Measurements from ENCODE around the gene HNRNPR. TPM values are rescaled to one million over a fixed set of nuclear protein-coding genes. Genes with fewer than 3 reads are reported as not detected.

HNRNPR gene
- total and polyA plus RNA-seq, 8 donors, result 27.6 to 57.8 (median 44.9) TPM

DNA sequence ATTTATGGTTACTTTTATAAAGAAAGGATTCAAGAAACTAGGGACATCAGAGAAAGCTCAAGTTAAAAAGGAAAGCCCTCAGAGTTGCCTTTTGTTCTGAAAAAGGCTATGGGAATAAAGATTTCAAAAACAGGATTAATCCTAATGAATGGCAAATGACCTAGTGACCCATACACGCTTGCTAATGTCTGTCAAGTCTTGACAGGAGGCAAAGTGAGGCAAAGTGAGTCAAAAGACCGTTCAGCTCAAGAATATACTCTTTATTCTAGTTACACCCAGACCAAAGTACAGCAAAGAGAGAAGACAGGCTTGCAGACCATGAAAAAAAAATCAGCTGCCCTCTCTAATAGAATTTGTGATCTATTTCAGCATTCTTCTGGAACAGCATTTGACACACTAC is 22.1 kb upstream of the HNRNPR start:
- Histone ChIP-seq H3K4me3 (no peak overlapping the region), H3K4me1 (peaks cover 4 to 23% (median 21%) of the 10 kb centered on the region in 3 donors), H3K36me3 (peaks cover 4 to 28% (median 18%) of the 10 kb centered on the region in 3 donors), H3K27ac (no peak overlapping the region), H3K27me3 (no peaks in the 10 kb centered on the region), H3K9me3 (peaks cover 0 to 6% (median 2%) of the 10 kb centered on the region in 4 donors)
- FAIRE-seq, result no peak
- 79 to 91% methylated on average over 2 of the region's 2 CpGs for WGBS, 2 donors
- no peak for ATAC-seq
- TF ChIP-seq, protein P1, sequence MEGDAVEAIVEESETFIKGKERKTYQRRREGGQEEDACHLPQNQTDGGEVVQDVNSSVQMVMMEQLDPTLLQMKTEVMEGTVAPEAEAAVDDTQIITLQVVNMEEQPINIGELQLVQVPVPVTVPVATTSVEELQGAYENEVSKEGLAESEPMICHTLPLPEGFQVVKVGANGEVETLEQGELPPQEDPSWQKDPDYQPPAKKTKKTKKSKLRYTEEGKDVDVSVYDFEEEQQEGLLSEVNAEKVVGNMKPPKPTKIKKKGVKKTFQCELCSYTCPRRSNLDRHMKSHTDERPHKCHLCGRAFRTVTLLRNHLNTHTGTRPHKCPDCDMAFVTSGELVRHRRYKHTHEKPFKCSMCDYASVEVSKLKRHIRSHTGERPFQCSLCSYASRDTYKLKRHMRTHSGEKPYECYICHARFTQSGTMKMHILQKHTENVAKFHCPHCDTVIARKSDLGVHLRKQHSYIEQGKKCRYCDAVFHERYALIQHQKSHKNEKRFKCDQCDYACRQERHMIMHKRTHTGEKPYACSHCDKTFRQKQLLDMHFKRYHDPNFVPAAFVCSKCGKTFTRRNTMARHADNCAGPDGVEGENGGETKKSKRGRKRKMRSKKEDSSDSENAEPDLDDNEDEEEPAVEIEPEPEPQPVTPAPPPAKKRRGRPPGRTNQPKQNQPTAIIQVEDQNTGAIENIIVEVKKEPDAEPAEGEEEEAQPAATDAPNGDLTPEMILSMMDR (IDR thresholded peaks at IDR 0.05), result no peak
- DNase-seq, result no peak
- intact Hi-C loops (cut with DNase I), result no loop called here

DNA sequence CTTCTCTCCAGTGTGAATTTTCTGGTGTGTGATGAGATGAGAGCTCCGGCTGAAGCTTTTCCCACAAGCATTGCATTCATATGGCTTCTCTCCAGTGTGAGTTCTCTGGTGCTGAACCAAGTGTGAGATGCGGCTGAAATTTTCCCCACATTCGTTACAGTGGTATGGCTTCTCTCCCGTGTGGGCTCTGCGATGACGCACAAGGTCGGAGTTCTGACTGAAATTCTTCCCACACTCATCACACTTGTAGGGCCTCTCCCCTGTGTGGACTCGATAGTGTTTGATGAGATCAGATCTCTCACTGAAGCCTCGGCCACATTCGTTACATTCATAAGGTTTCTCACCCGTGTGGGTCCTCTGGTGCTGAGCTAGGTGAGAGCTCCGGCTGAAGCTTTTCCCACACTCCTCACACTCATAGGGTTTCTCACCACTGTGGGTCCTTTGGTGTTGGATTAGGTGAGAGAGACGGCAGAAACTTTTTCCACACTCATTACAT is 18.2 kb upstream of the HNRNPR start:
- Histone ChIP-seq H3K4me1 (peaks cover 4 to 10% (median 8%) of the 10 kb centered on the region in 3 donors), H3K36me3 (peaks cover 4 to 30% (median 18%) of the 10 kb centered on the region in 3 donors), H3K4me3 (no peak overlapping the region), H3K27ac (no peak overlapping the region), H3K27me3 (no peaks in the 10 kb centered on the region), H3K9me3 (peaks cover 0 to 6% (median 2%) of the 10 kb centered on the region in 4 donors)
- TF ChIP-seq, protein P1 (IDR thresholded peaks at IDR 0.05), result no peak
- peak in 1 of 6 donors; percentile 2 for DNase-seq
- intact Hi-C loops (cut with DNase I), result no loop called here
- ATAC-seq, result no peak
- WGBS, 2 donors, result 97 to 99% methylated on average over 13 of the region's 13 CpGs
- no peak for FAIRE-seq

DNA sequence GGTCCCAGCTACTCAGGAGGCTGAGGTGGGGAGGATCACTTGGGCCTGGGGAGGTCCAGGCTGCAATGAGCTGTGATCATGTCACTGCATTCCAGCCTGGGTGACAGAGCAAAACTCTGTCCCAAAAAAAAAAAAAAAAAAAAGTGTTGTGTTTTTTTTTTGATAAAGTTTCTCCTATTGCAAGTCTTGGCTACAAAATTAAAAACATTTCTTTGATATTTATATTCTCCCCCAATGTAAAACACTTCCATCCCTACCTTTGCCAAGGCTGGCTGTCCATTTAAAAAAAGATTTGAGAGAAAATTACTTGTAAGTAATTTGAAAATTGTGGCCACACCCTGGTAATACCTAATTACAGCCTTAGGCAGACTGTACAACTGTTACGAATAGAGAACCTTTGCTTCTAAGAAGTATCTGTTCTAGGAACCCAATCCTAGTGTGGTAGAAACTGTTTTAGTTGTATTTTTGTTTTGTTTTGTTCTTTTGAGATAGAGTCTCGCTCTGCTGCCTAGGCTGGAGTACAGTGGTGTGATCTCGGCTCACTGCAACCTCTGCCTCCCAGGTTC is 14.3 kb upstream of the HNRNPR start:
- ATAC-seq (no peak), DNase-seq (no peak), FAIRE-seq (no peak)
- 98 to 100% methylated on average over 3 of the region's 3 CpGs for WGBS, 2 donors
- Histone ChIP-seq H3K9me3 (peaks cover 0 to 4% (median 1%) of the 10 kb centered on the region in 4 donors), H3K4me1 (no peaks in the 10 kb centered on the region), H3K4me3 (no peak overlapping the region), H3K27ac (no peak overlapping the region), H3K27me3 (no peaks in the 10 kb centered on the region), H3K36me3 (peaks cover 0 to 25% (median 11%) of the 10 kb centered on the region in 3 donors)
- intact Hi-C loops (cut with DNase I), result no loop called here
- TF ChIP-seq, protein P1 (IDR thresholded peaks at IDR 0.05), result no peak

DNA sequence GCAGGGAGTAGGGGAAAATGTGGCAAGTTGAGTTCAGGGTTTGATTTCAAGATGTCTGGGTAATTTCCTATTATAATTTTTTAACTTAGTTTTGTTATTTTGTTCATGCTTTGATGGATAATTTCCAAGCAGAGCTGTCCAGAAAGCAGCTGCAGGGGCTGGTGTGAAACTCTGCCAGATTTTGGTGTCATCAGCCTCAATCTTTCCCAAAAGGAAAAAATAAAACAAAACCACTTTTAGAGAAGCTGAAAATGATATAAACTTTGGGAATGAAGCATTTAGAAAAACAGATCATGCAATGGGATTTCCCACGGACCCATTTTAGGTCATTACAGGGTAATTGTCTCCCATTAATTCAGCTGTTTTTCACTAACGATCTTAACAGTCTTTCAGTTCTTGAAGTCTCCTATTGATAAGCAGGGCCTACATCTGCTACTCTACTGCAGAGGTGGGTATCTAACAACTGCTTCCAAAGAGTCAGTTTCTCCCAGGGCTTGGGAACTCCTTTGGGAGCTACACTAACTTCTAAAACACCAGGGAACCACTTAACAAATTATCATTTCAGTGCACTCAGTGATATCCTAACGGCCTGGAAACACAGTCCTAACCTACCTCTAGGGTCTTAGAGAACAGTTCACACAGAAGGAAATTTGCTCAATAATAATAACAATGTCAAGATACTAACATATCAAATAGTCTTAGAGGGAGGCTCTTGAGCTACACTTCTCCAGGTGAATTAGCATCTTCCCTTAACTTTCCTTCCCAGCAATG is 13.2 kb upstream of the HNRNPR start:
- H3K27ac ChIP-seq, result no peak overlapping the region
- intact Hi-C loops (cut with DNase I), result no loop called here
- no peak for FAIRE-seq
- TF ChIP-seq, protein P1 (IDR thresholded peaks at IDR 0.05), result no peak
- peaks cover 0 to 14% (median 5%) of the 10 kb centered on the region in 3 donors for H3K36me3 ChIP-seq
- no peak overlapping the region for H3K4me3 ChIP-seq
- no peak for ATAC-seq
- H3K27me3 ChIP-seq, result no peaks in the 10 kb centered on the region
- WGBS, 2 donors, result 64 to 66% methylated on average over 3 of the region's 3 CpGs
- peaks cover 0 to 2% (median 0%) of the 10 kb centered on the region in 4 donors for H3K9me3 ChIP-seq
- no peak for DNase-seq
- H3K4me1 ChIP-seq, result no peaks in the 10 kb centered on the region
